Gastroesophageal sphincter (tissue), 3 donors: Measurements from ENCODE around the gene ABCG4.

ENCODE experiments used
- POLR2A ChIP-seq, 2 donors: fragments of 450-650 bp; IDR thresholded peaks; one replicate each; pipeline ENCODE4 v1.6.1; 2017; ENCODE audit warnings: antibody characterized with exemption in 2 of 2, mild to moderate bottlenecking in 2 of 2, moderate library complexity in 1 of 2
- POLR2AphosphoS5 ChIP-seq: sonication (generic); formaldehyde crosslinking; IDR thresholded peaks from one replicate; pipeline ENCODE4 v1.6.1; 2017; ENCODE audit warnings: antibody characterized with exemption
- TF ChIP-seq, protein P1 (sequence below), 4 experiments: fragments of 200-600 bp in 2 of 4; fragments of 450-650 bp in 2 of 4; sonication (generic) in 1 of 4; IDR thresholded peaks; one replicate each; pipeline ENCODE4 v1.5.1; 2017 to 2019; ENCODE audit warnings: antibody characterized with exemption in 4 of 4, mild to moderate bottlenecking in 2 of 4, moderate library complexity in 2 of 4

DNA sequence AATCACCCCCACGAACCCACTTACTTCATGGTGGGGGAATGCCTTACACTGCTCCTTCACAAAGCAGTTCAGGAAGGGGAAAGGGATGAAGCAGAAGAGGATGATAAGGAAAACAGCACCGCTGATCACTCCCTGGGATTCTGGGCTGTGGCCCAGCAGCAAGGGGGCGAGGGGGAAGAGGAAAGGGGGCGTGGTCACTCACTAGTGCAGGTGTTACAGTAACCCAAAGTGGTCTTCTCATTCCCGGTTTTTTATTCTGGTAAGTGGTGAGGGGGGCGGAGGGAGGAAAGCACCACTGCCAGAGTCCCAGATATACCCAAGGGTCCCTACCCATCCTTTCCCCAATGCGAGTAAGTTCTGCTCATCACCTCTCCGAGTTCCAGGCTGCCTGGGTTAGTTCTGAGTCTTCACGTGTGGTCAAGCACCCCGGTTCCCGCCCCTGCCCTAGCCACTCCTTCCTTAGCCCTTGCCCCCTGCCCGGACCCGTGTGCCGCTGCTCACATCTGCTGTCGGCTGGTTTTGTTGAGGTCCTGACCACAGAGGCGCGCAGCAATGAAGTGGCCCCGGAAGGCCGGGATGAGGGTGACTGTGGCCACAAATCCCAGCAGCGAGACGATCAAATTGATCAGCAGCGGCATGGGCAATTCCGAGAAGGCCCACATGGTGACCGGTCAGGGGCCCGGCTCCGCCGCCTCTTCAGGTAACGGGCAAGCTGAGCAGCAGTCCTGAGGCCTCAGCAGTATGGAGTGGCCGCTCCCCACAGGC lies 47.7 kb upstream of the ABCG4 start:
- TF ChIP-seq POLR2A (IDR thresholded peaks at IDR 0.05): no peak
- TF ChIP-seq, protein P1, sequence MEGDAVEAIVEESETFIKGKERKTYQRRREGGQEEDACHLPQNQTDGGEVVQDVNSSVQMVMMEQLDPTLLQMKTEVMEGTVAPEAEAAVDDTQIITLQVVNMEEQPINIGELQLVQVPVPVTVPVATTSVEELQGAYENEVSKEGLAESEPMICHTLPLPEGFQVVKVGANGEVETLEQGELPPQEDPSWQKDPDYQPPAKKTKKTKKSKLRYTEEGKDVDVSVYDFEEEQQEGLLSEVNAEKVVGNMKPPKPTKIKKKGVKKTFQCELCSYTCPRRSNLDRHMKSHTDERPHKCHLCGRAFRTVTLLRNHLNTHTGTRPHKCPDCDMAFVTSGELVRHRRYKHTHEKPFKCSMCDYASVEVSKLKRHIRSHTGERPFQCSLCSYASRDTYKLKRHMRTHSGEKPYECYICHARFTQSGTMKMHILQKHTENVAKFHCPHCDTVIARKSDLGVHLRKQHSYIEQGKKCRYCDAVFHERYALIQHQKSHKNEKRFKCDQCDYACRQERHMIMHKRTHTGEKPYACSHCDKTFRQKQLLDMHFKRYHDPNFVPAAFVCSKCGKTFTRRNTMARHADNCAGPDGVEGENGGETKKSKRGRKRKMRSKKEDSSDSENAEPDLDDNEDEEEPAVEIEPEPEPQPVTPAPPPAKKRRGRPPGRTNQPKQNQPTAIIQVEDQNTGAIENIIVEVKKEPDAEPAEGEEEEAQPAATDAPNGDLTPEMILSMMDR (IDR thresholded peaks at IDR 0.05): no peak
- no peak for TF ChIP-seq POLR2AphosphoS5
